HG02610 (cell line): ENCODE measurements around the gene OBSCN.
"Not testable (repeated sequence)": the region's sequence is repeated elsewhere in the genome, so short reads cannot be mapped to it uniquely, and the experiment has no call there.

Experiments
- ATAC-seq: cut with Tn5 transposase; IDR thresholded peaks from one replicate; pipeline ENCODE4 v1.9.1; 2021; ENCODE audit warnings: mild to moderate bottlenecking, moderate library complexity; ENCODE audit not compliant: unreplicated experiment

The OBSCN gene

GRCh38 chr1:228211531-228212414 is 3.9 kb downstream of the OBSCN start:
- ATAC-seq: no peak

- ATAC-seq: no peak
Measured at GRCh38 chr1:228212415-228212965, 4.6 kb downstream of the OBSCN start.

- peak; percentile 77 for ATAC-seq
Measured at GRCh38 chr1:228212966-228213844, 5.4 kb downstream of the OBSCN start.

GRCh38 chr1:228213917-228214808 is 6.3 kb downstream of the OBSCN start:
- no peak for ATAC-seq

- ATAC-seq: no peak
Measured at GRCh38 chr1:228214921-228215662, 7.2 kb downstream of the OBSCN start.

GRCh38 chr1:228215663-228216116 is 7.8 kb downstream of the OBSCN start:
- ATAC-seq: no peak

GRCh38 chr1:228216371-228217320 is 8.8 kb downstream of the OBSCN start:
- no peak for ATAC-seq

- ATAC-seq: no peak
Measured at GRCh38 chr1:228217551-228218344, 9.9 kb downstream of the OBSCN start.

GRCh38 chr1:228218513-228219244 is 10.8 kb downstream of the OBSCN start:
- ATAC-seq: no peak

GRCh38 chr1:228219245-228219961 is 11.6 kb downstream of the OBSCN start:
- ATAC-seq: no peak

GRCh38 chr1:228219962-228220780 is 12.3 kb downstream of the OBSCN start:
- no peak for ATAC-seq

GRCh38 chr1:228221097-228221496 is 13.3 kb downstream of the OBSCN start:
- not testable (repeated sequence) for ATAC-seq

- ATAC-seq: no peak
Measured at GRCh38 chr1:228222548-228222947, 14.7 kb downstream of the OBSCN start.

- no peak for ATAC-seq
Measured at GRCh38 chr1:228224198-228225164, 16.6 kb downstream of the OBSCN start.
